ENCODE measurements around the gene TSKS. TPM values are rescaled to one million over a fixed set of nuclear protein-coding genes. Genes with fewer than 3 reads are reported as not detected.

The TSKS gene
- total RNA-seq, 2 experiments from 2014 or later, result 0.34 to 0.70 TPM

DNA sequence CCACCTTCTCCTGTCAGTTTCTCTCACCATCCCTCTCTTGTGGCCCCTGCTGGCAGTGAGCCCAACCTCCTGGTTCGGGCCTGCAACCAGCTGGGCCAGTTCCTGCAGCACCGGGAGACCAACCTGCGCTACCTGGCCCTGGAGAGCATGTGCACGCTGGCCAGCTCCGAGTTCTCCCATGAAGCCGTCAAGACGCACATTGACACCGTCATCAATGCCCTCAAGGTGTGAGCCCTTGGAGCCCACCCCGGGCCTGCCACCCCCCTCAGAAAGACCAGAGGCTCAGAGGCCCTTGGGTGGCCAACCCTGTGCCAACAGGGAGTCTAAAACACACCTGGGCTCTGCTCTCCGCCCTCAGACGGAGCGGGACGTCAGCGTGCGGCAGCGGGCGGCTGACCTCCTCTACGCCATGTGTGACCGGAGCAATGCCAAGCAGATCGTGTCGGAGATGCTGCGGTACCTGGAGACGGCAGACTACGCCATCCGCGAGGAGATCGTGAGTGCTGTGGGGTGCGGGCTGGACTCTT, 36.2 kb upstream of the TSKS start:
- POLR2A ChIA-PET, result no interaction called here
- CTCF ChIA-PET, result no interaction called here

DNA sequence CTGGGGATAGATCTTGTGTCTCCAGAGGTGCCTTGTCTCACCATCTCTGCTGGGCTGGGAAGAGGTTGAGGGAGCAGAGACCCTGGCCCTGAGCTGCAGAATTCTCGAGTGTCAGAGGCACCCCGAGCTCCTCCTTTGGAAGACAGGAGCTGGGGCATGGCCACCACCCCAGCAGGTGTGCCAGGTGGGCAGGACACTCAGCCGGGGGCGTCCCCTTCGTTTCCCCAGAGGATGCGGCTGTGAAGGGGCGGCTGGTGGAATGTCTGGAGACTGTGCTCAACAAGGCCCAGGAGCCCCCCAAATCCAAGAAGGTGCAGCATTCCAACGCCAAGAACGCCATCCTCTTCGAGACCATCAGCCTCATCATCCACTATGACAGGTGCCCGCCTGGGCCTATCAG, 35.5 kb upstream of the TSKS start:
- ChIA-PET CTCF (no interaction called here), POLR2A (no interaction called here)

DNA sequence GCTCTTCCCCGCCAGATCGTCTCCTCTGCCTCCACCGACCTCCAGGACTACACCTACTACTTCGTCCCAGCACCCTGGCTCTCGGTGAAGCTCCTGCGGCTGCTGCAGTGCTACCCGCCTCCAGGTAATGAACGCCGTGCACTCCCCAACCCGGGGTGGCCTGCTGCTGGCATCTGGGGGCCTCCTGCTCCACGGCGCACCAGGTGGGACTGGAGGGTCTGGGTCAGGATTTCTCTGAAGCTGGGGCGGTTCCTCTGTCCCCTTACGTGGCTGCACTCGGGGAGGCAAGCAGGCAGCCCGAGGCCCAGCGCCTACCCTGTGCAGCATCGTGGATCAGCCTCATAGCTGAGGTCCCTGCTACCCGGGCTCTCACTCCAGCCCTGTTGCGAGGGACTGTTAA, 32.5 kb upstream of the TSKS start:
- ChIA-PET POLR2A (no interaction called here), CTCF (interaction anchor here (0.6 to 1.3 kb wide), 2 partner anchors 9 to 20 kb away, joined by 3 to 4 read pairs; no protein-coding TSS in a partner anchor)

DNA sequence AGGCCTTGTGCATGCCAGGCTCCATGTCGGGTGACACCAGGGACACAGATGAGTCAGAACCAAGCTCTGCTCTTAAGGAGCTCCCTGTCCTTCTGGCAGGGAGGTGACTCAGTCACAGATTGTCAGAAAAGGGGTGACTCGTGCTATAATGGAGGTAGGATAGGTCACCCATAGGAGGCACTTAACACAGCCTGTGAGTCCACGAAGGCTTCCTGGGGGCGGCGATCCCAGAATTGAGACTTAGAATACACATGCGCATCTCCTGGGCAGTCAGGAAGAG, 30.4 kb upstream of the TSKS start:
- ChIA-PET POLR2A (no interaction called here), CTCF (interaction anchor here (0.6 to 1.2 kb wide), 2 partner anchors 22 to 107 kb away, joined by 3 to 4 read pairs; no protein-coding TSS in a partner anchor)

DNA sequence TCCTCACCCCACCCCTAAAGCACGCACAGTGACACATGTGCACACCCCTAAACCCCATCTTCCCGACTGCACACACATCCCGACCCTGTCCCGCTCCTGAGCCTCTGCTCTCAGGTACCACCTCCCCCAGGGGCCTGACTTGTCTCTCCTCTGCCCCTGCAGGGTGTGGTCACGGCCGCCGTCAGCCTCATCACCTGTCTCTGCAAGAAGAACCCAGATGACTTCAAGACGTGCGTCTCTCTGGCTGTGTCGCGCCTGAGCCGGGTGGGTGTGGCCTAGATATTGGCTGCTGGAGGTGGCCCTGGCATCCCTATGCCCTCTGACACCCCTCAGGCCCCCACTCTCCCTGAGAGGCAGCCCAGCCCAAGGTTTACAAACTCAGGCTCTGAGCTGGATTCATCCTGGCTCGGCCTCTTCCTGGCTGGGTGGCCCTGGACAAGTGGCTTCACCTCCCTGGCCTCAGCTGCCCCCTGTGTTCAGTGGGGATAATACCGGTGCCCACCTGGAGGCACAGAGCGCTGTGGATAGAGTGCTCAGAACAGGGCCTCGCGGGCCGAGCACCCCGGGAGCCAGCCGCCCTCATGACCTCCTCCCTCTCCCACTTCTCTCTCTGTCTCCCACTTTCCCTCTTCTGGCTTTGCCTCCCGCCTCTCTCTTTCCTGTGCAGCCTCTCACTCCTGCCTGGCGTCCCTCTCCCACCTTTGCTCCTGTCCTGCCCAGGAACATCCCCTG, 29.9 kb upstream of the TSKS start:
- CTCF ChIA-PET, result interaction anchor here (0.6 kb wide), 1 partner anchor 106 kb away, joined by 3 read pairs; no protein-coding TSS in a partner anchor

DNA sequence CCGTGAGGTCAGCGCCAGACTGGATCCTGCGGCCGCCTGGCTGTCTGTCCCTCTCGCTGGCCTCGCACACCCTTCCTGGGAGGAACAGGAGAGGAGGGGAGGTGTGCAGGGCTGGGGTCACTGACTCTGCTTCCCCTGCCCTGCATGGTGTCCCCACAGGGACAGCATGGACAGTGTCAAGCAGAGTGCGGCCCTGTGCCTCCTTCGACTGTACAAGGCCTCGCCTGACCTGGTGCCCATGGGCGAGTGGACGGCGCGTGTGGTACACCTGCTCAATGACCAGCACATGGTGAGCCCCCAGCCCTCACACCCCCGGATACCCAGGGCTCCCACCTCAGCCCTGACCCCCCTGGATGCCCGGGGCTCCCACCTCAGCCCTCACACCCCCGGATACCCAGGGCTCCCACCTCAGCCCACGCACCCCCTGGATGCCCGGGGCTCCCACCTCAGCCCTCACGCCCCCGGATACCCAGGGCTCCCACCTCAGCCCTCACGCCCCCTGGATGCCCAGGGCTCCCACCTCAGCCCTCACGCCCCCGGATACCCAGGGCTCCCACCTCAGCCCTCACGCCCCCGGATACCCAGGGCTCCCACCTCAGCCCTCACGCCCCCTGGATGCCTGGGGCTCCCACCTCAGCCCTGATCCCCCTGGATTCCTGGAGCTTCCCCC, 28.8 kb upstream of the TSKS start:
- ChIA-PET CTCF (no interaction called here), POLR2A (no interaction called here)

More for the DNA sequence above, 29.9 kb upstream of the TSKS start:
- POLR2A ChIA-PET, result no interaction called here

DNA sequence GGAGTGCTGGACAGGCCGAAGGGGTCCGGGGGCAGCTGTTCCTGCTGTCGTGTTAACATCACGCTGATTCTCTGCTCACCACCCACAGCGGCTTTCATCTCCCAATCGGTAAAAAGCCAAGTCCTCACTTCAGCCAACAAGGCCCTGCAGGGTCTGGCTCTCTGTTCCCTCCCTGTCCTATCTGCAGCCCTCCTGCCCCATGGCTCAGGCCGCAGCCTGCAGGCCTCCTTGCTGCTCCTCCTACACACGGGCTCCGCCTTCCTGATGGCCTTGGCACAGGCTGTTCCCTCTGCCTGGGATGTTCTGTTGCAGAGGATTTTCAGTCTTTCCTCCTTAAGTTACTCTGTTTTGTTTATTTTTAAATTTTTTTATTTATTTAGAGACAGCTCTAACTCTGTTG, 27.8 kb upstream of the TSKS start:
- ChIA-PET POLR2A (no interaction called here), CTCF (no interaction called here)

DNA sequence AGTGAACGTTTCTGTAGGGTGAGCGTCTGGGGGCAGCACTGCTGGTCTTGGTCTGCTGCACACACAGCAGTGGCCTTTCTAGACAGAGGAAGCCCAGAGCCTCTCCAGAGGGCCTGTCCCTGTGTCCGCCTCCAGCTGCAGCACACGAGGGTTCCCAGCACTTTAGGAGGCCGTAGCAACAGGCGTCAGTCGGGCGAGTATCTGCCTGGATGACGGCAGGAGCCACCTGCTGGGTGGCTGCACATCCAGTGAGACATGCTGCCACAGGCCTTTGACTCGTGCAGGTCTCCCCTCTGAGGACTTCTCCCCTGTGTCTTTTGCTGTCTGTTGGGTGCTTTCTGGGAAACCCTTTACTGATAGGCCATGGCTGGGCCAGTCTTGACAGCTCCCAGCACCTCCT, 25.8 kb upstream of the TSKS start:
- POLR2A ChIA-PET, result no interaction called here

DNA sequence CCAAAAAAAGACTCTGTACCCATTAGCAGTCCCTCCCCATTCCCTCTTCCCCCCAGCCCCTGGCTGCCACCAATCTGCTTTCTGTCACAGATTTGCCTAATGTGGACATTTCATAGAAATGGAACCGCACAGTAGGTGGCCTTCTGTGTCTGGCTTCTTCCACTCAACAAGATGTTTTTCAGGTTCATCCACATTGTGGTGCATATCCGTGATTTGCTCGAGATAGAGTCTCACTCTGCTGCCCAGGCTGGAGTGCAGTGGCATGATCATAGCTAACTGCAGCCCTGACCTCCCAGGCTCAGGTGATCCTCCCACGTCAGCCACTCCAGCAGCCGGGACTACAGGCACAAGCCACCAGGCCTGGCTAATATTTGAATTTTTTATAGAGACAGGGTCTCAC, 24.6 kb upstream of the TSKS start:
- CTCF ChIA-PET, result no interaction called here
- POLR2A ChIA-PET, result no interaction called here

More for the DNA sequence above, 25.8 kb upstream of the TSKS start:
- CTCF ChIA-PET, result no interaction called here

DNA sequence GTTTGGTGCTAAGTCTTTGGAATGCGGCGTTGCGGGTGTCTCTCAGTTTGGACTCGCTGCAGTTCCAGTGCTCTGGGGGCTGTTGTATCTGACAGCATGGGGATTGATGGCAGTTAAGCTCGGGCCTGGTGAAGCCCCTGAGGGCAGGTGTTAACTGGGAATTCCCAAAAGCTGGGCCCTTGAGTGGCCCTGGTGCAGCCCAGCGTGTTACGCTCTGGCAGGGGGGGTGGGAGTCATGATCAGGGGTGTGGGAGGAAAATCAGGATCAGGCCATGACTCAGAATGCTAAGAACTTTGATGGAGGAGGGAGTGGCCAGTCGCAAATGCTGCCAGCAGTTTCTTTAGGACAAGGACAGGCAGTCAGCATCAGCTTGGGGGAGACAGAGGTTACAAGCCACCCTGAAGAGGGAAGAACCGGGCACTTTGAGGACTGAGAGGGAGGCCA, 23.3 kb upstream of the TSKS start:
- CTCF ChIA-PET, result interaction anchor here (0.7 to 2.0 kb wide), 2 partner anchors 24 to 68 kb away, joined by 3 to 5 read pairs; no protein-coding TSS in a partner anchor
- POLR2A ChIA-PET, result no interaction called here

DNA sequence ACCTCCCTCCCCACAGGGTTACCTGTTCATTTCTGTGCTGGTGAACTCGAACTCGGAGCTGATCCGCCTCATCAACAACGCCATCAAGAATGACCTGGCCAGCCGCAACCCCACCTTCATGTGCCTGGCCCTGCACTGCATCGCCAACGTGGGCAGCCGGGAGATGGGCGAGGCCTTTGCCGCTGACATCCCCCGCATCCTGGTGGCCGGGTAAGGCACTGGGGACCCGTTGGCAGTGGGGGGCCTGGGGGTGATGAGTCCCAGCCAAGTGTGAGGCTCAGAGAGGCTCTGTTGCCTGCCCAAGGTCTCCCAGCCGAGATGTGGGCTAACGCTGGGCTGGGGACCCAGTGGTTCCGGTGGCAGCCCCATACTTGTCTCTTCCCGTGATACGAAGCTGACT, 19.4 kb upstream of the TSKS start:
- CTCF ChIA-PET, result no interaction called here
- POLR2A ChIA-PET, result no interaction called here

DNA sequence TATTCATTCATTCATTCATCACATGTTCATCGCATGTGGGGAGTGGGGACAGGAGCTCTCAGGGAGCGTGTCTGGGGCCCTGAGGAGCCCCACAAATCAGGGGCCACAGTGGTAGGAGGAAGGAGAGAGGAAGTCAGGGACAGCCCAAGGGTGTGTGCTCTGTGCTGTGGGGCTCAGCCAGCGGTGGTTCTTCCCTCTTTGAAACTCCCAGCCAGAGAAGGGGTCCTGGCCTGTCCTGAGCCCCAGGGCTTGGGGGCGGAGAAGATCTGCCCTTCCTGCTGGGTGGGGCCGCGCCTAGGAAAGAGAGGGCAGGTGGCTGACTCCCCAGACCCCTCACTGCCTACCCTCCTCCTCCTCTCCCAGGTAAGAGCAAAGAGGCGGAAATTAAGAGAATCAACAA, 18.3 kb upstream of the TSKS start:
- POLR2A ChIA-PET, result no interaction called here

DNA sequence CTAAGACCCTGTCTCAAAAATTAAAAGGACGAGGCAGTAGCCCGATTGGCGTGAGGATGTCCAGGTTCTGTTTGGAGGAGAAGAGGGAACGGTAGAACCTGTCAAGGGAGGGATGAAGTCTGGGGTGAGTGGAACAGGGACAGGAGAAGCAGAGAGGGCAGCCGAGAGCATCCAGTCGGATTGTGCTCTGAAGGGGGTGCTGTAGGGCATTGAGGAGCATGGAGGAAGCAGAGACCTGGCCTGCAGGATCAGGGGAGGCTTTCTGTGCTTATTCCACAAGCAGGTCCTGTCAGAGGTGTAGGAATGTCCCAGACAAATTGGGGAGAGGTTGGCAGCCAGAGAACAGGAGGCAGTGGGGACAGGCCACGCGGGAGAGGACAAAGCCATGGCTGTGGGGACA, 17.8 kb upstream of the TSKS start:
- POLR2A ChIA-PET, result no interaction called here

More for the DNA sequence above, 18.3 kb upstream of the TSKS start:
- CTCF ChIA-PET, result interaction anchor here (0.6 kb wide), 1 partner anchor 15 kb away, joined by 3 read pairs; the partner anchor contains the start of gene AP2A1

DNA sequence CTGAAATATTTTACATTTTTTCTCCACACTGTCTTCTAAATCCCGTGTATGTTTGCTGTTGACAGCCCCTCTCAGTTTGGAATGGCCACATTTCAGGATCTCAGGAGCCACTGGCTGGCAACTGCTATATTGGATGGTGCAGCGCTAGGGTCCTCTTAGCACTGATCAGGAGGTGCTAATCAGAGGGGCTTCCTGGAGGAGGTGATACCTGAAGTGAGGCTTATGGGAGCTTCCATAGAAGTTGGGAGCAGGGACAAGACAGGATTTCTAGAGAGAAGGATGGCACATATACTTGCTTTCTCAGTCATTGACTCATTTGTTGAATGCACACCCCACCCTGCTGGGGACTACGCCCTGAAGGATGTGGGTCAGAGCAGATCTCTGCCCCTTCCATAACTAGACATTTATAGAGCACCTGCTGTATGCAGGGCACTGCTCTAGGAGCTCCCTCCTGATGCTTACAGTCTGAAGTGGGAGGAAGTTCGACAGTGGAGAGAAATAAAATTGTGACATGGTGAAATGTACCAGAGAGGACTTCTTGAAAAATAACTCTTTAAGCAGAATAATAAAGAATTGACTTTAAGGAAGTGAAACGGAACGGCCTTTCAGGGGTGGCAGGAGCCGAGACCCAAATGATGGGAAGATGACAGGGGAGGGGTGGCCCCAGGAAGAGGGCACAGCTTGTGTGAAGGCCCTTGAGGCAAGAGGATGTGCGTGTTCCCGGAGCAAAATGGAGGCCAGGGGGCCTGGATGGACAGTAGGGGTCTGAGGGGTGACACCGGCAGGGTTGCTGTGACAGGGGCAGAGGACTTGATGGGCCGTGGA, 16.8 kb upstream of the TSKS start:
- ChIA-PET POLR2A (interaction anchor here (0.6 kb wide), 1 partner anchor 127 kb away, joined by 3 read pairs; no protein-coding TSS in a partner anchor), CTCF (interaction anchor here (0.6 kb wide), 1 partner anchor 990 kb away, joined by 6 read pairs; no protein-coding TSS in a partner anchor)

More for the DNA sequence above, 17.8 kb upstream of the TSKS start:
- CTCF ChIA-PET, result interaction anchor here (0.6 kb wide), 1 partner anchor 14 kb away, joined by 3 read pairs; the partner anchor contains the start of gene AP2A1

DNA sequence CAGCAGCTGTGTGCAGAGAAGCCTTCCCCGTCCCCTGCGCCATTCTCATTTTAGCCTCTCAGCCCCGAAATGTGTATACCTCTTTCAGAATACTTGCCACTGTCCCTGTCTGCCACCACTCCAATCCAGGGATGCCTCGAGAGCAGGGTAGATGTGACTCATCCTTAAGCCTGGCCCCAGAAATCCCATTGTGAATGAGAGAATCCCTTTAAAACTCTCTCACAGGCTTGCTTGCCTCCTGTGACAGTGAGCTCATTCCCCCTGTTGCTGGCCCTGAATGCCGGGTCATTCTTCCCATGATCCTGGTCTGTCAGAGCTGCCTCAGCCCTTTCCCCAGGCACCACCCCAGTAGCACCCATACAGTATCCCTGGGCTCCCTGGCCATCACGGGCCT, 13.3 kb upstream of the TSKS start:
- CTCF ChIA-PET, result interaction anchor here (0.6 kb wide), 1 partner anchor 18 kb away, joined by 4 read pairs; no protein-coding TSS in a partner anchor

DNA sequence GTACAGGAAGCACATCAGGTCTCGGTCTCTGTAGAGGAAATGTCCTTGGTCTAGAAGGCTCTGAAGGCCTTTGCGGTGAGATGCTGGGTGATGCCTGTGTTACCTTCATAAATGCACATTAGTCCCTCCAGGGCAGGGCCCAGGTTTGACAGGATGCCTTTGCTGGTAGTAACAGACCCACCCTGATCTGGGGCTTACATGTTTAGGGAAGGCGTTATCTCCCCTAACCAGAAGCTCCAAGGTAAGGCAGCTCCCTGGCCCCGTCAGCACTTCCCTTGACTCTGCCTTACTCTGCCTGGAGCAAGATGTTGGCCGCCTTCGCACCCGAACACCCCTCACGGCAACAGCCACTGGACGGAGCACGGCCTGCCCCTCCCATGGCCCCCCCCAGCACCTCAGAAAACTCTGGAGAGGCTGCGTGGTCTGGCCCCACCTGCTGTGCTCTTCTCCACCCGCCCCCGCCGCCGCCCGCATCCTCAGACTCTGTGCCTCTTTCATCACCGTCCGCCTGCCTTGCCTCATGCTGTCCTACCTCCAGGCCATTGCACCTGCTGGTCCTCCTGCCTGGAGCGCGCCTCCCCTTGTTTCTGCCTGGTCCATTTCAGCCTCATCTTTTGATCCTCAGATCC, 12.8 kb upstream of the TSKS start:
- POLR2A ChIA-PET, result no interaction called here
- CTCF ChIA-PET, result interaction anchor here (0.6 kb wide), 1 partner anchor 17 kb away, joined by 4 read pairs; no protein-coding TSS in a partner anchor

More for the DNA sequence above, 13.3 kb upstream of the TSKS start:
- POLR2A ChIA-PET, result no interaction called here

DNA sequence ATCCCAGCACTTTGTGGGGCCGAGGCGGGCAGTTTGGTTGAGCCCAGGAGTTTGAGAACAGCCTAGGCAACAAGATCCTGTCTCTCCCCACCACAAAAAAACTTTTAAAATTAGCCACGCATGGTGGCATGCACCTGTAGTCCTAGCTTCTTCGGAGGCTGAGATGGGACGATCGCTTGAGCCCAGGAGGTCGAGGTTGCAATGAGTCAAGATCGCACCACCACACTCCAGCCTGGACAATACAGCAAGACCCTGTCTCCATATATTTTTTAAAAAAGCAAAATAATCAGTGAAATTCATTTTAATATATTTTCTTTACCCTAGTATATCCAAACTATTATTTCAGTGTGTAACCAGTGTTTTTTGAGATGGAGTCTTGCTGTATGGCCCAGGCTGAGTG, 11.9 kb upstream of the TSKS start:
- ChIA-PET CTCF (interaction anchor here (0.5 to 0.8 kb wide), 2 partner anchors 30 to 96 kb away, joined by 3 to 4 read pairs; no protein-coding TSS in a partner anchor), POLR2A (no interaction called here)

DNA sequence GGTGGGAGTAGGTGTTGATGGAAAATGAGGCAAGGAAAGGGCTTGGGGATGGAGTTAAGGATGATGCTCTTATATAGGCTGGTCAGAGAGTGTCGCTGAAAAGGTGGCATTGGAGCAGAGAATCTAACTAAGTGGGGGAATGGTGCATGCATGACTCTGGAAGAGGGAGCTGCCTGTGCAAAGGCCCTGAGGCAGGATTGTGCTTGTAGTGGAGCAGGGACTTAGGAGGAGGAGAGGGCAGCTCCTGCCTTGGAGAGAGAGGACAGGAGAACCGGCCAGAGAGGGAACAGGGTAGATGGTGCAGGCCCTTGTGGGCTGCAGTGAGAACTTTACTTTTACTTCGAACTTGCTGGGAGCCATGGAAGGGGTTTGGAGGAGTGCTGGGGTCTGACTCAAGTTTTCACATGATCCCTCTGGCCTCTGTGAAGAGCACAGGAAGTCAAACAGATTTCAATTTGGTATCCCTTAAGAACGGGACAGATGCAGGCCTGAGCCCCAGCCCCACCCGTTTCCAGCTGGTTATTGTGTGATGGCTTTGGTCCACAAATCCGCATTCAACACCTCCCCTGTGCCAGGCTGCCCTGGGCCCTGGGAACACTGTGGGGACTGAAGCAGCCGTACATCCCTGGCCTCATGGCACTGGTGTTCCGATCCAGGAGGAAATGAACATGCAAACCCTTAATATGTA, 10.7 kb upstream of the TSKS start:
- CTCF ChIA-PET, result interaction anchor here (0.6 kb wide), 1 partner anchor 138 kb away, joined by 3 read pairs; no protein-coding TSS in a partner anchor
- POLR2A ChIA-PET, result no interaction called here

All from activated CD8-positive, alpha-beta memory T cell treated with anti-CD3 and anti-CD28 coated beads for 36 hours (primary cell).